DMS53 treated with DMSO at 0.1 percent for 48 hours (cell line): ENCODE data around the gene SLC39A2.
"Not testable (repeated sequence)": the region's sequence is repeated elsewhere in the genome, so short reads cannot be mapped to it uniquely, and the experiment has no call there.

Experiments
- DNase-seq: peaks from one replicate; lab custom pipeline; 2025; ENCODE audit not compliant: unreplicated experiment; lab: John Stamatoyannopoulos, UW

The SLC39A2 gene

DNA sequence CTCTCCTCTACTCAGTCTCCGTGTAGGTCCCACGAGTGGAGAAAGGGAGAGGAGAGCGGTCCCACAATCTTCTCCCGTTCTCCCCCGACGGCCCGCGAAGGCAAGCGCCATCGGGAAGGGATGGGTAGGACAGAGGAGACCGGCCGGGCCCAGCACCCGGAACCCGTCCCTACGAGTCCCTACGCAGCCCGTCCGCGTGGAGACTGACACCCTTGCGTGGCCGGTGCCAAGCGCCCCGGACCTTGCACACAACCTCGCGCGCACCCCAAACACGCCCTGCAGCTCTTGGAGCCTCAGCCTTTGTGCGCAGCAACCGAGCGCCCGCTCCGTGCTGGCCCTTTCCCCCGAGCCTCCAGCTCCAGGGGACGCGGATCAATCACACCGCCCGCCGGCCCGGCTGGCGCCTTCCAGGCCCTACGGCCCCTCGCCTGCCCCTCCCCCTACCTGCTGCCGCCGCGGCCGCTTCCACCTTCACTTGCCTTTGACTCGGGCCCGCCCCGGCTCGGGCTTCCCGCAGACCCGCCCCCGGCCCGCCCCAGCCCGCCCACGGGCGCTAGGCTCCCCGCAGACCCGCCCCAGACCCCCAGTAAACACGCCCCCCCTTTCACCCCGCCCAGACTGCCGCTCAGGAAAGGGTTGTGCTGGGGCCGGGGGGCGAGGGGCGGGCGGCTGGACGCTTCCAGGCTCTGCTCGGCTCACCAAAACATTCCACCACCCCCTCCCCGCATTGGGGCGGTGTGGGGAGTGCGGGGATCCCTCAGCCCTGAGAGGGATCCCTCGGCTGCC lies 25.7 kb downstream of the SLC39A2 start, which contains the start of gene NDRG2:
Gene NDRG2, minus strand, starts transcription at position 477 of the 786 bp plus-strand sequence. CDS start 1,746 bp downstream, outside the sequence.
- DNase-seq: peak; percentile 10

DNA sequence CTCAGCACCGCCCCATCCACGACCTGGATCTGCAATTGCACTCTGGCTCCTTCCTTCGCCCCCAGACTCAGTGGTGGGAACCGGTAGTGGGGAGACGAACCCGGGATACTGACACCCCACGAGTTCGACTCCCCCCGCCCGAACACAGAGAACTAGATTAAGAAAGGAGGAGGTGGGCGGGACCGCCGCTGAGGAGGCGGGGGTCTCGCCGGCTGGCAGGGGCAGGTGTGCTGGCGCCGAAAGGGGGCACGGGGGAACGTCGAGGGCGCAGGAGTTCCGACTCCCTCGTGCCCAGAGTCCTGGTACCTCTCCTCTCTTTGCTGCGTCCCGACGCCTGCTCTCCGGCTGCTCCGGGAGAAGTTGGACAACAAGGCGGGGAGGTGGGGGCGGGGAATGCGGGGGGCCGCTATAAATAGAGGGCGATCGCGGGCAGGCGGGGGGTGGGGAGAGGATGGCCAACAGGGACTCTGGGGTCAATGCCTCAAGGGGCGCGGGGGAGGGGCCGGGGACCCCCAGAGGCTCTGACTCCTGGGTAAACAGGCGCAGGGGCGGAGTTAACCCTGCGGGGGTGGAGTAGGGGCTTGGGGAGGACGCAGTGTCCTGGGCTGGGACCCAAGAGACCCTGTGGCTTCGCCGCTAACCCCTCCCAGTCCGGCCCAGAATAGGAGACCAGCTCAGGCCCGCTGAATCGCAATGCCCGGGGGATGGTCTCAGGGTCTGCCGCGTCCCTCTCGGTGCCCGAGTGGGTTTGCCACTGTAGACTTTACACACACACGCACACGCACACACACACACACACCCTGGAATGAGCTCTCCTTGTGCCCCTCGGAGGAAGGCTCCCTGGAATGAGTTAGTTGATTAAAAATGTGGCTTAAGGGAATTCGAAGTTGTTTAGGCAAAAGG lies 26.5 kb downstream of the SLC39A2 start:
- DNase-seq: no peak

- no peak for DNase-seq
Measured at GRCh38 chr14:21026274-21026987, 27.3 kb downstream of the SLC39A2 start.

DNA sequence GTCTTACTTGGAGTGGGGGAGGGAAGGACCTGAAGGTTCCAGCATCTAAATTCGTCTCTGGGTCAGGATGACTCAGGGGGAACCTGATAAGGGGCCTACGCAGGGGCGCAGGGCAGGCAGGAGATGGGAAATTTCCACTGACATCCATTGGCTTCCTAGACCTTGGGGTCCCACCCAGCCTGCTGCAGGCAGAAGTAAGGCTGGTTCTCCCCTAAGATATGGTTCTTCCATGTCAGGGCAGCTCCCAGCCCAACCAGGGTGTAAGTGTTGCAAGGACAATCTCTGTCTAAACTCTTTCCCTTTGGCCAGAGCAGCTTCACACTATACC lies 27.9 kb downstream of the SLC39A2 start:
- DNase-seq: no peak

- no peak for DNase-seq
Measured at GRCh38 chr14:21029917-21030316, 30.8 kb downstream of the SLC39A2 start, which contains the start of gene TPPP2. Gene TPPP2 (plus strand): TSS chr14:21030217. CDS start chr14:21030582, 365 bp downstream.

DNA sequence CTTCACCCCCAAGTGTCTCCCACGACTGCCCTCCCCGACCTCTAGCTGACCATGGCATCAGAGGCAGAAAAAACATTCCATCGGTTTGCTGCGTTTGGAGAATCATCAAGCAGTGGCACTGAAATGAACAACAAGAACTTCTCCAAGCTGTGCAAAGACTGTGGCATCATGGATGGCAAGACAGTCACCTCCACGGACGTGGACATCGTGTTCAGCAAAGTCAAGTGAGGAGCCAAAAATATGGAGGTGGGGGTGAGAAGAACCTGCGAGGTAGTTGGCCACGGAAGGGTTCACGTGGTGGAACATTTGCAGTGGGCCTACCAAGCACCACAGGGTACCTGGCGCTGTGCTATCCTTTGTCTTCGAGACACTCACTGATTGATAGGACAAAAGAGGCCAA lies 31.4 kb downstream of the SLC39A2 start:
- no peak for DNase-seq

- DNase-seq: no peak
Measured at GRCh38 chr14:21032326-21033132, 33.4 kb downstream of the SLC39A2 start.

- DNase-seq: no peak
Measured at GRCh38 chr14:21033133-21033698, 34.1 kb downstream of the SLC39A2 start.

DNA sequence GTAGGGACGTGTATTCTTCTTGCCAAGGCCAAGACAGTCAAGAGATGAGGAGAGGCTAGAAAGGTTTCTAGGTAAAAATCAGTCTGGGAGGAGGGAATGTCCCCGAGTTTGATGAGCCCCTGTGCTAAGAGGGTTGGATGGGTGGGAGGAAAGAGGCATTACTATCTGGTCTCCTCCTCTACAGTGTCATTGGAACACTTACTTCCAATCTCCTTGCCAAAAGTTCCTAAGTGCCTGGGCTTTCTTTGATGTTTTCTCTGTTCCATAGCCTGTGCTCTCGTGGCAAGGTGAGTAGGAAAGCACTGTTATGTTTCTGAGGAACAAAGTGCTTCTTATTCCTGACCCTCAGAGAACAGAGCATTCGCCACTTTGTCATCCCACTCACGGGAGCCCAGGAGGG lies 35.6 kb downstream of the SLC39A2 start, which contains the start of gene RNASE13:
Gene RNASE13, minus strand, starts transcription at position 101 of the 400 bp plus-strand sequence. CDS start 519 bp downstream, outside the sequence.
- DNase-seq: no peak

GRCh38 chr14:21036751-21037150 lies 37.7 kb downstream of the SLC39A2 start:
- no peak for DNase-seq

GRCh38 chr14:21037156-21037555 lies 38.1 kb downstream of the SLC39A2 start:
- DNase-seq: no peak

- peak; percentile 25 for DNase-seq
Measured at GRCh38 chr14:21038441-21039422, 39.6 kb downstream of the SLC39A2 start.

GRCh38 chr14:21039585-21040369 lies 40.7 kb downstream of the SLC39A2 start:
- peak; percentile 6 for DNase-seq

GRCh38 chr14:21040370-21040925 lies 41.4 kb downstream of the SLC39A2 start:
- DNase-seq: no peak

DNA sequence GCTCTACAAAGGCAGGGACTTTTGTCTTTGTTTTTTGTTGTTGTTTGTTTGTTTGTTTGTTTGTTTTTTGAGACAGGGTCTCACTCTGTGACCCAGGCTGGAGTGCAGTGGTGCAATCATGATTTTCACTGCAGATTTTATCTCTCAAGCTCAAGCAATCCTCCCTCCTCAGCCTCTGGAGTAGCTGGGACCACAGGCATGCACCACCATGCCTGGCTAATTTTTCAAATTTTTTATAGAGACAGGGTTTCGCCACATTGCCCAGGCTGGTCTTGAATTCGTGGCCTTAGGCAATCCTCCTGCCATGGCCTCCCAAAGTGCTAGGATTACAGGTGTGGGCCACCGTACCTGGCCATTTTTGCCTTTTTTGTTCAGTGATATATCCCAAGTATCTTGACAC lies 41.8 kb downstream of the SLC39A2 start:
- DNase-seq: not testable (repeated sequence)

DNA sequence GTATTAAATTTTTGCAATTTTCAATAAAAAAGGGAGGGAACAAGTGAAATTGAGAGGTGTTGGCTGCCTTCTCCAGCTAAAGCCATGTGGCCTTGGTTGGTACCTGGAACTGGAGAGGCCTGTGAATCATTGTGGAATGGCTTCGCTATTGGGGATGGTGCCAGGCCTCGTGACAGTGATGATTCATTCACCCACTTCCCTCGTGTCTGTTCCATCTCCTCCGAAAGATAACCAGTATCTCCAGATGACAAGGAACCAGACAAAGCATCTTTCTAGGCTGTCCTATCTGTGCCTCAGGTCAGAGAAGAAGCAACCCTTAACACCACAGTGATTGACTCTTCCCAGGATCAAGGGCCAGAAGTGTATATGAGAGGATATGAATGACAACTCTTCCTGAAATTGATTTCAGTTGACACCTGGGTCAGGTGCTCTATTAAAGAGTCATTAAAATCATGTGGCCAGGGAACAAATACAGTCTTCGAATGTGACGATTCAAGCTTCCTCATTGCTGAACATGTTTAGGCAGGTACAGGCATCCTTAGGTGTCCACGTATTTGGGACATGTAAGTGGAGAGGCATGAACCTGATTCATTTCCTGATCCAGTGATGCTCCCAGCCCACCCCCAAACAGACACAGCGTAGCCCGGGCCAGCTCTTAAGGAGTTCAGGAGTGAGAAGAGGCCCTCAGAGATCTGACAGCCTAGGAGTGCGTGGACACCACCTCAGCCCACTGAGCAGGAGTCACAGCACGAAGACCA lies 42.8 kb downstream of the SLC39A2 start, which contains the start of gene RNASE7:
Gene RNASE7, plus strand, starts transcription at position 687 of the 758 bp plus-strand sequence. CDS start 631 bp downstream, outside the sequence.
- DNase-seq: no peak

DNA sequence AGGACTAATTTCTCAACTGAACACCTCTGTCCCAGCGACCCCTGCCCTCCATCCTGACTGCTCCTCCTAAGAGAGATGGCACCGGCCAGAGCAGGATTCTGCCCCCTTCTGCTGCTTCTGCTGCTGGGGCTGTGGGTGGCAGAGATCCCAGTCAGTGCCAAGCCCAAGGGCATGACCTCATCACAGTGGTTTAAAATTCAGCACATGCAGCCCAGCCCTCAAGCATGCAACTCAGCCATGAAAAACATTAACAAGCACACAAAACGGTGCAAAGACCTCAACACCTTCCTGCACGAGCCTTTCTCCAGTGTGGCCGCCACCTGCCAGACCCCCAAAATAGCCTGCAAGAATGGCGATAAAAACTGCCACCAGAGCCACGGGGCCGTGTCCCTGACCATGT lies 43.8 kb downstream of the SLC39A2 start:
- no peak for DNase-seq
